Body of pancreas (tissue), 4 donors: Measurements from ENCODE around the gene CYREN. TPM values are rescaled to one million over a fixed set of nuclear protein-coding genes. Genes with fewer than 3 reads are reported as not detected.

Experiments
- ATAC-seq: fragments of 150-250 bp; one replicate; pipeline ENCODE4 v1.9.1; 2016
- DNase-seq, 4 donors: peaks; one replicate each; pipeline ENCODE4 v3.0.0-alpha.2; 2019
- H3K27ac ChIP-seq, 4 donors: fragments of 200-600 bp; sonication (generic); 1 replicate in 3 of 4; 2 replicates in 1 of 4; pipeline versions ENCODE4 v1.5.1 to v1.6.1; 2016 to 2019; ENCODE audit warnings: mild to moderate bottlenecking in 1 of 4, mixed read lengths in 1 of 4, moderate library complexity in 1 of 4
- H3K27me3 ChIP-seq, 2 donors: fragments of 200-600 bp; sonication (generic); one replicate each; pipeline ENCODE4 v1.6.0; 2016; ENCODE audit warnings: mild to moderate bottlenecking in 1 of 2
- H3K36me3 ChIP-seq, 2 donors: fragments of 200-600 bp; sonication (generic); replicated peaks in 1 of 2; 2 replicates each; pipeline ENCODE4 v1.5.1; 2016; ENCODE audit warnings: low read depth in 2 of 2; ENCODE audit not compliant: insufficient read depth in 1 of 2
- H3K4me1 ChIP-seq: fragments of 200-600 bp; sonication (generic); one replicate; pipeline ENCODE4 v1.6.0; 2016
- H3K4me3 ChIP-seq, 2 donors: fragments of 200-600 bp; sonication (generic); 1 replicate in 1 of 2; 2 replicates in 1 of 2; pipeline ENCODE4 v1.5.1; 2016 to 2019
- H3K9me3 ChIP-seq, 3 donors: fragments of 200-600 bp; sonication (generic); 1 replicate in 2 of 3; 2 replicates in 1 of 3; pipeline ENCODE4 v1.5.1; 2016
- POLR2A ChIP-seq, 3 donors: fragments of 450-650 bp; IDR thresholded peaks; one replicate each; pipeline ENCODE4 v1.6.1; 2016; ENCODE audit warnings: antibody characterized with exemption in 3 of 3, mild to moderate bottlenecking in 2 of 3
- WGBS, 2 donors: methylation state at CpG; one replicate each; pipeline ENCODE4 v1.1.5; 2017; 5-methylcytosine and 5-hydroxymethylcytosine counted together
- intact Hi-C: fragments of 100-400 bp; cut with DNase I; formaldehyde crosslinking; loops from one replicate; pipeline ENCODE4 v1.15.1; 2023
- total RNA-seq, 2 donors: library from RNA; depleted of rRNA; stranded (reverse); fragments of >200 nt; gene quantifications; one replicate each; pipeline ENCODE4 v1.1.0, GENCODE V29; 2016
- TF ChIP-seq, protein P1 (sequence below), 7 experiments: fragments of 450-650 bp in 4 of 7; fragments of 200-600 bp in 3 of 7; sonication (generic) in 3 of 7; IDR thresholded peaks; one replicate each; pipeline ENCODE4 v1.5.1; 2016 to 2019; ENCODE audit warnings: antibody characterized with exemption in 7 of 7

Gene CYREN
- total RNA-seq, 2 donors from 2014 or later, result 32.9 to 40.5 TPM

- H3K9me3 ChIP-seq, result no peaks in the 10 kb centered on the region
- peaks cover 17 to 21% of the 10 kb centered on the region in 2 donors for H3K36me3 ChIP-seq
- H3K27me3 ChIP-seq, result no peaks in the 10 kb centered on the region
- peak overlapping the region in 3 of 4 donors; percentile 73 to 80 (median 75) for H3K27ac ChIP-seq
- DNase-seq, result no peak
- H3K4me3 ChIP-seq, result no peak overlapping the region
- peaks cover 47% of the 10 kb centered on the region for H3K4me1 ChIP-seq
- intact Hi-C loops, result no loop called here
- TF ChIP-seq, protein P1, sequence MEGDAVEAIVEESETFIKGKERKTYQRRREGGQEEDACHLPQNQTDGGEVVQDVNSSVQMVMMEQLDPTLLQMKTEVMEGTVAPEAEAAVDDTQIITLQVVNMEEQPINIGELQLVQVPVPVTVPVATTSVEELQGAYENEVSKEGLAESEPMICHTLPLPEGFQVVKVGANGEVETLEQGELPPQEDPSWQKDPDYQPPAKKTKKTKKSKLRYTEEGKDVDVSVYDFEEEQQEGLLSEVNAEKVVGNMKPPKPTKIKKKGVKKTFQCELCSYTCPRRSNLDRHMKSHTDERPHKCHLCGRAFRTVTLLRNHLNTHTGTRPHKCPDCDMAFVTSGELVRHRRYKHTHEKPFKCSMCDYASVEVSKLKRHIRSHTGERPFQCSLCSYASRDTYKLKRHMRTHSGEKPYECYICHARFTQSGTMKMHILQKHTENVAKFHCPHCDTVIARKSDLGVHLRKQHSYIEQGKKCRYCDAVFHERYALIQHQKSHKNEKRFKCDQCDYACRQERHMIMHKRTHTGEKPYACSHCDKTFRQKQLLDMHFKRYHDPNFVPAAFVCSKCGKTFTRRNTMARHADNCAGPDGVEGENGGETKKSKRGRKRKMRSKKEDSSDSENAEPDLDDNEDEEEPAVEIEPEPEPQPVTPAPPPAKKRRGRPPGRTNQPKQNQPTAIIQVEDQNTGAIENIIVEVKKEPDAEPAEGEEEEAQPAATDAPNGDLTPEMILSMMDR (IDR thresholded peaks at IDR 0.05), result no peak
- TF ChIP-seq POLR2A (IDR thresholded peaks at IDR 0.05), result no peak
- no peak for ATAC-seq
Observed at GRCh38 chr7:135190703-135191102, 20.2 kb upstream of the CYREN start.

- TF ChIP-seq, protein P1 (IDR thresholded peaks at IDR 0.05), result no peak
- TF ChIP-seq POLR2A (IDR thresholded peaks at IDR 0.05), result no peak
- intact Hi-C loops, result no loop called here
- DNase-seq (no peak), ATAC-seq (no peak)
- 44 to 53% methylated on average over 4 of the region's 4 CpGs for WGBS, 2 donors
- H3K4me1 ChIP-seq, result peaks cover 46% of the 10 kb centered on the region
- peak overlapping the region; percentile 62 to 80 (median 74) for H3K27ac ChIP-seq
- no peaks in the 10 kb centered on the region for H3K9me3 ChIP-seq
- no peaks in the 10 kb centered on the region for H3K27me3 ChIP-seq
- H3K36me3 ChIP-seq, result peaks cover 19 to 27% of the 10 kb centered on the region in 2 donors
- H3K4me3 ChIP-seq, result no peak overlapping the region
Observed at GRCh38 chr7:135189961-135190360, 19.5 kb upstream of the CYREN start.

- 34 to 60% methylated on average over 6 of the region's 6 CpGs for WGBS, 2 donors
- intact Hi-C loops, result no loop called here
- Histone ChIP-seq H3K27ac (peak overlapping the region; percentile 65 to 80 (median 74)), H3K4me3 (no peak overlapping the region), H3K36me3 (peaks cover 16 to 31% of the 10 kb centered on the region in 2 donors), H3K9me3 (no peaks in the 10 kb centered on the region), H3K27me3 (no peaks in the 10 kb centered on the region), H3K4me1 (peaks cover 38% of the 10 kb centered on the region)
- TF ChIP-seq, protein P1 (IDR thresholded peaks at IDR 0.05), result no peak
- peak in 1 of 3 donors; percentile 53 for TF ChIP-seq POLR2A (IDR thresholded peaks at IDR 0.05)
- peak; percentile 75 to 87 (median 82) for DNase-seq
- peak; percentile 87 for ATAC-seq
Observed at GRCh38 chr7:135189221-135189662, 18.7 kb upstream of the CYREN start.

DNA sequence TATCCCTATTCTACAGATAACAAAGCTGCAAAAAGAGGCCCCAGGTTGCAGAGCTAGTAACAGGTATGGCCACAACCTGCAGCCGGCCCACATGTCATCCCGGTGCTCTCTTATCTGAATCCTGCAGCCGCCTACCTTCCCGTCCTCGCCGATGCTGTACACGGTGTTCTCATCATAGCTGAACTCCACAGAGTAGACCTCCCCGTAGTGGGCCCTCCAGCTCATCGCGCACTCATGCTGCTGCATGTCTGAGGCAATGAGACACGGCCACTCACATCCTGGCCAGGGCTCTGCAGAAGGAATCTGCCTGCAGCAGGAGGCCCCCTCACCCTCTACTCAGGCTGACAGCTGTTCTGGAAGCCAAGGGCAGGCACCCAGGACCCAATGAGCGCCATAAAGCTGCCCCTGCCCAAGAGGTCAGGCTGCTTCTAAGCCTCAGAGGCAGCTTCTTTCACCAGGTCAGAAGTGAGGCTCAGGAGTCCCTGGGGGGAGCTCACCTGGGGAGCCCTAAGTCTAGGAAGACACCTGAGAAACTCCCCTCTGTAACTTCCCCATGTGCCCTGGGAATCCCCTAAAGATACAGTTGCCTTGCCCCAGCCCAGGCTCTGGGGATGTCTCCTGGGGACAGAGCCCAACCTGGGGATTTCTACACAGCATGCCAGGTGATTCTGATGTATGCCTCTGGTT is 17.9 kb upstream of the CYREN start:
- peak; percentile 42 to 70 (median 54) for DNase-seq
- H3K4me1 ChIP-seq, result peaks cover 30% of the 10 kb centered on the region
- WGBS, 2 donors, result 66 to 79% methylated on average over 8 to 12 of the region's 12 CpGs
- H3K9me3 ChIP-seq, result no peaks in the 10 kb centered on the region
- H3K27ac ChIP-seq, result peak overlapping the region; percentile 65 to 80 (median 74)
- intact Hi-C loops, result no loop called here
- TF ChIP-seq, protein P1 (IDR thresholded peaks at IDR 0.05), result no peak
- TF ChIP-seq POLR2A (IDR thresholded peaks at IDR 0.05), result peak in 1 of 3 donors; percentile 11
- peak; percentile 11 for ATAC-seq
- peaks cover 16 to 36% of the 10 kb centered on the region in 2 donors for H3K36me3 ChIP-seq
- no peaks in the 10 kb centered on the region for H3K27me3 ChIP-seq
- no peak overlapping the region for H3K4me3 ChIP-seq
